Esophagus squamous epithelium (tissue), 4 donors: ENCODE measurements around the gene RTP5.
"Not testable (repeated sequence)": the region's sequence is repeated elsewhere in the genome, so short reads cannot be mapped to it uniquely, and the experiment has no call there.

Experiments used
- POLR2A ChIP-seq, 4 donors: fragments of 450-650 bp; IDR thresholded peaks; one replicate each; pipeline ENCODE4 v1.6.1; 2017; ENCODE audit warnings: antibody characterized with exemption in 4 of 4, mild to moderate bottlenecking in 4 of 4, moderate library complexity in 3 of 4
- TF ChIP-seq, protein P1 (sequence below), 6 experiments: fragments of 450-650 bp in 4 of 6; fragments of 200-600 bp in 2 of 6; sonication (generic) in 2 of 6; IDR thresholded peaks; one replicate each; pipeline ENCODE4 v1.5.1; 2016 to 2019; ENCODE audit warnings: antibody characterized with exemption in 6 of 6, mild to moderate bottlenecking in 4 of 6, moderate library complexity in 4 of 6

DNA sequence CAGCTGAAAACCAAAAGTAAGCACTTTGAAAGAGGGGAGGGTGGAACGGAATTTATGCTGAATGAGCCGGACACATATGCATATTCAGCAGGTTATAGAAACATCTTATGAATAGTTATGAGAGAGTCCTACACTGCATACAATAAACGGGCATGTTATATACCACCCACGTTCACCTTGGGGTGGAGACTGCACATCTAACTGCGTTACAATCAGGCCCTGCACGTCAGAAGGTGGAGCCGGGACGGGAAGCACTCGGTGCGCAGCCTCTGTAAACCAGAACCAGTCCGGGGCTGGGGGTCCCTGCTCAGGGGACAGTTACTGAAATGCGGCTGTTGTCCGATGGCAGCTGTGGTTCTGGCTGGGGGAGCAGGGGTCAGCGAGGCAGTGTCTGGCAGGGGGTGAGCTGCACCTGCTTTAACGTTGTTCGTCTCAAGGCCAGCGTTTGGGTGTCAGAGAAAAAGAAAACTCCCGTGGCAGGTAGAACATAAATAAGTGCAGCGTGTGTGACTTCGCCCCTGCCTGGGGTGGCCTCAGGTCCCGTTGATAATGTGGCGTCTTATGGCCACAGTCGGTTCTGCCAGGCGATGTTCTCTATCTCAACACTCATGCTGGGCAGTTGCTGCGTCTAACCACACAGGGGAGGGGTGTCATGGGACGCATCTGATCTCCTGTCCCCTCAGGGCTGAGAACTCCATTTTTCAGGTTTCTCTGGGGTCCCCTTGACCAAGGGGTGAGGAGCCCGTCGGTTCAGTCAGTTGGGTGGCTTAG is 35.6 kb upstream of the RTP5 start:
- TF ChIP-seq, protein P1, sequence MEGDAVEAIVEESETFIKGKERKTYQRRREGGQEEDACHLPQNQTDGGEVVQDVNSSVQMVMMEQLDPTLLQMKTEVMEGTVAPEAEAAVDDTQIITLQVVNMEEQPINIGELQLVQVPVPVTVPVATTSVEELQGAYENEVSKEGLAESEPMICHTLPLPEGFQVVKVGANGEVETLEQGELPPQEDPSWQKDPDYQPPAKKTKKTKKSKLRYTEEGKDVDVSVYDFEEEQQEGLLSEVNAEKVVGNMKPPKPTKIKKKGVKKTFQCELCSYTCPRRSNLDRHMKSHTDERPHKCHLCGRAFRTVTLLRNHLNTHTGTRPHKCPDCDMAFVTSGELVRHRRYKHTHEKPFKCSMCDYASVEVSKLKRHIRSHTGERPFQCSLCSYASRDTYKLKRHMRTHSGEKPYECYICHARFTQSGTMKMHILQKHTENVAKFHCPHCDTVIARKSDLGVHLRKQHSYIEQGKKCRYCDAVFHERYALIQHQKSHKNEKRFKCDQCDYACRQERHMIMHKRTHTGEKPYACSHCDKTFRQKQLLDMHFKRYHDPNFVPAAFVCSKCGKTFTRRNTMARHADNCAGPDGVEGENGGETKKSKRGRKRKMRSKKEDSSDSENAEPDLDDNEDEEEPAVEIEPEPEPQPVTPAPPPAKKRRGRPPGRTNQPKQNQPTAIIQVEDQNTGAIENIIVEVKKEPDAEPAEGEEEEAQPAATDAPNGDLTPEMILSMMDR (IDR thresholded peaks at IDR 0.05): not testable (repeated sequence)
- not testable (repeated sequence) for TF ChIP-seq POLR2A (IDR thresholded peaks at IDR 0.05)
